Activated naive CD8-positive, alpha-beta T cell treated with anti-CD3 and anti-CD28 coated beads, Interleukin-2, amount 50 U/mL, for 24 hours (primary cell): ENCODE data around the gene LTB.

ENCODE experiments used
- ATAC-seq: fragments of 150-1000 bp; cut with Tn5 transposase; one replicate; pipeline ENCODE4 v1.10.0; 2021
- DNase-seq: peaks from one replicate; pipeline ENCODE4 v3.0.0; 2021
- H3K27ac Mint-ChIP-seq: one replicate; pipeline ENCODE4 v1.8.0; 2021; ENCODE audit warnings: mild to moderate bottlenecking, mixed read lengths
- H3K27me3 Mint-ChIP-seq: one replicate; pipeline ENCODE4 v1.8.0; 2021; ENCODE audit warnings: mixed read lengths
- H3K36me3 Mint-ChIP-seq: one replicate; pipeline ENCODE4 v1.8.0; 2021; ENCODE audit warnings: low read depth, mixed read lengths
- H3K4me1 Mint-ChIP-seq: one replicate; pipeline ENCODE4 v1.8.0; 2021; ENCODE audit warnings: mixed read lengths
- H3K4me3 Mint-ChIP-seq: one replicate; pipeline ENCODE4 v1.8.0; 2021; ENCODE audit warnings: mild to moderate bottlenecking, moderate library complexity, mixed read lengths
- H3K9me3 Mint-ChIP-seq: one replicate; pipeline ENCODE4 v1.8.0; 2021; ENCODE audit warnings: mixed read lengths

The LTB gene

DNA sequence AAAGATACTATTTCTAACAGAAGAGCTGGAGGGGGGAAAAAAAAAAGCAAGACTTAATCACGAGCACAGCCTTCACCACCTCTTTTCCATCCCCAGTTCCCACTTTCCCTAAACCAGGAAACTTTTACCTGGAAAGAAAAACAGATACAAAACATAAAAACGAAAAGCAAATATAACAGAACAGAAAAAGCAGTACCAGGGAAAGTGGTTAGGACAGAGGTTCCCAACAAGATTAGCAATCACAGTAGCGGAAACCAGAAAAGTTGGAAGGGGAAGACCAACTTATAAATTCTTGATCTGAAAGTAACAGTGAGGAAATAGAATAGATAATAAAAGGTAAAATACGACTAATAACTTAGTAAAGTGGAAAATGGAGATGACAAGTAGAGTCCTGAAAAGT is 41.6 kb downstream of the LTB start:
- Mint-ChIP-seq H3K27me3 (no peaks in the 10 kb centered on the region), H3K36me3 (peaks cover 57% of the 10 kb centered on the region), H3K27ac (peak overlapping the region; percentile 94), H3K4me1 (peaks cover 59% of the 10 kb centered on the region), H3K4me3 (peak overlapping the region; percentile 81), H3K9me3 (no peaks in the 10 kb centered on the region)
- ATAC-seq (no peak), DNase-seq (no peak)

DNA sequence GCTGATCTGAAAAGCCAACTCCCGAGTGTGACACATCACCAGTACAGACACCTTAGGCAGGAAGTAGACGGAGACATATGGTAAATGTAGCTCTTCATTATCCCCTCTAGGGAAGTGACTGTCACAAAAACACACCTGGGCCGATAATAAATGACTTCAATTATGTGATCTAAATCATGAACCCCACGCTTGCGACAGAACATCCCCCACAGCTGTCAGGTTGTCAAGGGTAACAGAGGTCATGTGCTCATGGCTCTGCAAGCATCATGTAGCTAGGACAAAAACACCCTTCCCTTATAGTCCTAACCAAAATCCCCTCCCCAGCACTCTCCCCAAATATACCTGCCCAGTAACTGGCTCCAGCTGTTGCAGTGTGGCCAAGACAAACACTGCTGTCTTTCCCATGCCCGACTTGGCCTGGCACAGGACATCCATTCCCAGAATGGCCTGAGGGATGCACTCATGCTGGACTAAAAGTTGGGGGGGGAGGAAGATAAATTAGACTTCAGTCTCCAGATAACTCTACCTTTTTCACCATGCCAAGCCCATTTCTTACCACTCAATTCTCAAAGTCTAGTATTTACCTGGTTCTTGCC is 43.3 kb downstream of the LTB start:
- no peak for ATAC-seq
- peaks cover 61% of the 10 kb centered on the region for H3K4me1 Mint-ChIP-seq
- H3K27me3 Mint-ChIP-seq, result no peaks in the 10 kb centered on the region
- peak overlapping the region; percentile 94 for H3K27ac Mint-ChIP-seq
- peak overlapping the region; percentile 81 for H3K4me3 Mint-ChIP-seq
- H3K36me3 Mint-ChIP-seq, result peaks cover 74% of the 10 kb centered on the region
- H3K9me3 Mint-ChIP-seq, result no peaks in the 10 kb centered on the region
- DNase-seq, result no peak

DNA sequence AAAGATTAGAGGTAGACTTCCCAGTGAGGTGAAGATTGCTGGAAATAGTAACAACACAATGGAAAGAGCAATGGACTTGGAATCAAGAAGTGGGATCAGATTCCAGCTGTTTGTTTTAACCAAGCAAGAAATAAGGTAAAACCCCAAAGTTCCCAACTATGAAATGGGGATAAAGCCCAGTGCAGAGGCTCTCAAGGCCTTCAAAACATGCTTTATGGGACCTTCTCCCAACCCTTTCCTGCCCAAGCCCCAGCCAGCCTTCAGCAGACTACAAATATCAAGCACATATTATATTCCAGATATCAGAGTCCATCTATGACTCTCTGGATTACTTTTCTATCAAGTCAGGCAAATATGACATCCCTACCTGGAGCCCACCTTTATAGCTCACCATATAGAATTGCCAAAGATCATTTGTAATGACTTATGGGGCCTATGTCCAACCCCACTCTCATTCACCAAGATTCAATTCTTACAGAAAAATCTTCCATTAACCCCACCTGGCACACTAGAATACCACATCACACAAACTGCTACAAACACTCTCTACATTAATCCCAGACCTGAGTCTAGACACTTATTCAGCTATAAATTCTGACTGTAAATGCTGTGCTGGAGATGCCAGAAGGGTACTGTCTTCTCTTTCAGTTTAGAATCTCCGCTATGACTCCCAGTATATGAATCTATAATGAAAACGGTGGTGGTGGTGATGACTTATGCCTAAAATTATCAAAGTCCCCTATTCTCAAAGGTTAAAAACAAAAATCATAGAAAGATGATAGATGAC is 46.5 kb downstream of the LTB start:
- peaks cover 54% of the 10 kb centered on the region for H3K4me1 Mint-ChIP-seq
- no peaks in the 10 kb centered on the region for H3K27me3 Mint-ChIP-seq
- peak overlapping the region; percentile 53 for H3K27ac Mint-ChIP-seq
- H3K36me3 Mint-ChIP-seq, result peaks cover 88% of the 10 kb centered on the region
- DNase-seq (no peak), ATAC-seq (peak; percentile 11)
- H3K4me3 Mint-ChIP-seq, result peak overlapping the region; percentile 0
- no peaks in the 10 kb centered on the region for H3K9me3 Mint-ChIP-seq

DNA sequence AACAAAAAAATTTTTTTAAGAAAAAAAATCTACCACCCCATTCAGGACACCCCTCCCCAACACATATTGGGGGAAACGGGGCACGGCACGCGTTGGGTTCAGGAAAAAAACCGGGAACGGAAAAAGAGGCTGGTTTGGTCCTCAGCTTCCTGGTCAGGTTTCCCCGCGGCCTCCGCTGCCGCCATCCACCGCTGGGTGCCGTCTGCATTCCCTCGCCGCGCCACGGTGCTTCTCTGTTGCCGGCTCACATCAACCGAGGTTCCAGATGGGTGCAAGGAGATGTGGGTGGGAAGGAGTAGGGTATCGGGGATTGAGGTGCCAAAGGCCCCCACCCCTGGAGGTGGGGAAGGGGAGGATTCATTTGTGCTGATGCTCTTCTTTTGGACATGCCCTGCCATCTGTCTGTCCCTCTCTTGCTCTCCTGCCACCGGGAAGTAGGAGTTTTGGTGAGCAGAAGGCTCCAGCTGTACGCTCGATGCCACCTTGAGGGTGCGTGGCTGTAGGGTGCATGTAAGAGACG is 47.6 kb downstream of the LTB start:
- no peaks in the 10 kb centered on the region for H3K9me3 Mint-ChIP-seq
- ATAC-seq (no peak), DNase-seq (no peak)
- H3K4me1 Mint-ChIP-seq, result peaks cover 46% of the 10 kb centered on the region
- H3K36me3 Mint-ChIP-seq, result peaks cover 88% of the 10 kb centered on the region
- H3K4me3 Mint-ChIP-seq, result no peak overlapping the region
- H3K27ac Mint-ChIP-seq, result no peak overlapping the region
- no peaks in the 10 kb centered on the region for H3K27me3 Mint-ChIP-seq

DNA sequence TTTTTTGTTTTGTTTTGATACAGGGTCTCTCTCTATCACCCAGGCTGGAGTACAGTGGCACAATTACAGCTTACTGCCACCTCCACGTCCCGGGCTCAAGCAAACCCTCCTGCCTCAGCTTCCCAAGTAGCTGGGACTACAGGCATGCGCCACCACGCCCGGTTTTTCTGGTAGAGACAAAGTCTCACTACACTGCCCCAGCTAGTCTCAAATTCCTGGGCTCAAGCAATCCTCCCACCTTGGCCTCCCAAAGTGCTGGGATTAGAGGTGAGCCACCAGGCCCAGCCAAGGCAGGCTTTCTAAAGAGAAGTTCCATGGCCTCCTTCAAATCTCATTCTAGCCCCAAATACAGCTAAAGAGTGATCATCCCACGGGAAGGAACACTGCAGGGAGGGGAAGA is 48.2 kb downstream of the LTB start:
- H3K27ac Mint-ChIP-seq, result no peak overlapping the region
- DNase-seq, result no peak
- H3K36me3 Mint-ChIP-seq, result peaks cover 84% of the 10 kb centered on the region
- H3K4me3 Mint-ChIP-seq, result no peak overlapping the region
- ATAC-seq, result no peak
- no peaks in the 10 kb centered on the region for H3K27me3 Mint-ChIP-seq
- H3K4me1 Mint-ChIP-seq, result peaks cover 40% of the 10 kb centered on the region
- H3K9me3 Mint-ChIP-seq, result no peaks in the 10 kb centered on the region

DNA sequence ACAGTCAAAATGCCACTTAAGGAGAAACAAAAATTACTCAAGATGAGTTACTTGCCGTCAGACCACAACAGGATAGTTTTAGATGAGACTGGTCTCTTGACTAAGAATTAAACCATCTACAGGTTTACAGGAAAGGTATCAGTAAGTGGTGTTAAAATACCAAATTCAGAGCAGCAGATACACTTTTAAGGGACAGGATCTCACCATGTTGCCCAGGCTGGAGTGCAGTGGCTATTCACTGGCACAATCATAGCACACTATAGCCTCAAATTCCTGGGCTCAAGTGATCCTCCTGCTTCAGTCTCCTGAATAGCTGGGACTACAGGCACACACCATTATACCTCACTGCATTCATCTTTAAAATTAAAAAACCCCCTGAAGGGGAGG is 48.8 kb downstream of the LTB start:
- no peak for ATAC-seq
- peaks cover 78% of the 10 kb centered on the region for H3K36me3 Mint-ChIP-seq
- DNase-seq, result no peak
- H3K27ac Mint-ChIP-seq, result peak overlapping the region; percentile 59
- peaks cover 34% of the 10 kb centered on the region for H3K4me1 Mint-ChIP-seq
- no peaks in the 10 kb centered on the region for H3K27me3 Mint-ChIP-seq
- no peaks in the 10 kb centered on the region for H3K9me3 Mint-ChIP-seq
- no peak overlapping the region for H3K4me3 Mint-ChIP-seq

DNA sequence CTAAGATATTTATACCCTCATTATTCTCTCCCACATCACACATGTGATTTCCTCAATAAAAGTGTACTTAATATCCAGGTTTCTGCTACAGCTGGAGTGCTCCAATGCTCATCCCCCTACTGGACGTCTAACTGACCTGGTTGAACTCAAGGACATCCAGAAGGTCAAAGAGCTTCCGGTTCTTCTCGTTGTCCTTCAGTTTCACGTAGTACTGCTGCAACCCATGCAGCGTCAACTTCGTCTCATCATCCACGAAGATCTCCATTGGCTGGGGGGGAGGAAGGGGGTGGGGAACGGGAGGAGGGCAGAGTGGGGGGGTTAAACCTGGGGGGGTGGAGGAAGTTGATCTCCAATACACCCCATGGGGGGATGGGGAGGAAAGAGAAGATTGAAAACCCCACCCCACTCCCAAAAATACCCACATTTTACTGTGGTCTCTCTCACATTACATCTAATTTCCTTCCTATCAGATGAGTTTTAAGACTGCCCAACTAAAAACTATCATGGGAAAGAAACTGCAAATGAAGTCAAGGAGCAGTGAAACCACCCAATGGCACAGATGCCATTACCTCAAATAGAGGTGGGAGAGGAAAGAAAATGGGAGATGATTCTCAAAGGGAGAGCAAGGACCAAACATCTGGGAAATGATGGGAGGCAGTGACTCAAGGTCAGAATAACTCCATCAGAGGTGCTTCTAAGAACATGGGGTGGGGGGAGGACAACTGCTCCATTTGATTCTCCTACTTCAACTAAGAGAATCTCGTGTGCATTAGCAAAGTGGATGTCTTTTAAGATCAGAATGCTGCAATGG is 49.4 kb downstream of the LTB start:
- H3K36me3 Mint-ChIP-seq, result peaks cover 74% of the 10 kb centered on the region
- H3K27me3 Mint-ChIP-seq, result no peaks in the 10 kb centered on the region
- no peak for DNase-seq
- ATAC-seq, result no peak
- H3K4me1 Mint-ChIP-seq, result peaks cover 30% of the 10 kb centered on the region
- no peak overlapping the region for H3K4me3 Mint-ChIP-seq
- H3K9me3 Mint-ChIP-seq, result no peaks in the 10 kb centered on the region
- peak overlapping the region; percentile 59 for H3K27ac Mint-ChIP-seq

DNA sequence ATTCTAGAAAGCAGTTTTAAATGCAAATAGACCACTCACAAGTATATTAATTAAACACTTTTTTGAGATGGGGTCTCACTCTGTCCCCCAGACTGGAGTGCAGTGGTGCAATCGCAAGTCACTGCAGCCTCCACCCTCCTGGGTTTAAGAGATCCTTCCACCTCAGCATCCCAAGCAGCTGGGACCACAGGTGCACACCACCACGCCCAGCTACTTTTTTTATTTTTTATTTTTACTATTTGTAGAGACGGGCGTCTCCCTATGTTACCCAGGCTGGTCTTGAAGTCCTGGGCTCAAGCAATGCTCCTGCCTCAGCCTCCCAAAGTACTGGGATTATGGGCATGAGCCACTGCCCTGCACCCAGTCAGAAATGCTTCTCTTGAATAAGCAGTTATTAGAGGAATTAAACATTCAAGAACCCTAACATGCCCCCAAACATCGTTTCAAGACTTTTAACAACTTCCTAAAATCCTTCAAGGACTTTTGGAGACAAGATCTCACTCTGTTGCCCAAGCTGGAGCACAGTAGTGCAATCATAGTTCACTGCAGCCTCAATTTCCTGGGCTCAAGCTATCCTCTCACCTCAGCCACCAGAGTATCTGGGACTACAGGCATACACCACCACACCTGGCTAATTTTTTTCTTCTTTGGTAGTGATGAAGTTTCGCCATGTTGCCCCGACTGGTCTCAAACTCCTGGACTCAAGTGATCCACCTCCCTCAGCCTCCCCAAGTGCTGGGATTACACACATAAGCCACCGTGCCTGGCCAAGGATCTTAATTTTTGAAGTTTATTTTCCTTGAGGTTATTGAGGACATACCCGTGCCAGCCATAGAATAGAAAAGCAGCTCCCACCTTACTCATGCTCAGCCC is 50.2 kb downstream of the LTB start:
- H3K27ac Mint-ChIP-seq, result peak overlapping the region; percentile 29
- no peaks in the 10 kb centered on the region for H3K9me3 Mint-ChIP-seq
- DNase-seq (no peak), ATAC-seq (no peak)
- no peaks in the 10 kb centered on the region for H3K27me3 Mint-ChIP-seq
- no peak overlapping the region for H3K4me3 Mint-ChIP-seq
- peaks cover 69% of the 10 kb centered on the region for H3K36me3 Mint-ChIP-seq
- H3K4me1 Mint-ChIP-seq, result peaks cover 25% of the 10 kb centered on the region

DNA sequence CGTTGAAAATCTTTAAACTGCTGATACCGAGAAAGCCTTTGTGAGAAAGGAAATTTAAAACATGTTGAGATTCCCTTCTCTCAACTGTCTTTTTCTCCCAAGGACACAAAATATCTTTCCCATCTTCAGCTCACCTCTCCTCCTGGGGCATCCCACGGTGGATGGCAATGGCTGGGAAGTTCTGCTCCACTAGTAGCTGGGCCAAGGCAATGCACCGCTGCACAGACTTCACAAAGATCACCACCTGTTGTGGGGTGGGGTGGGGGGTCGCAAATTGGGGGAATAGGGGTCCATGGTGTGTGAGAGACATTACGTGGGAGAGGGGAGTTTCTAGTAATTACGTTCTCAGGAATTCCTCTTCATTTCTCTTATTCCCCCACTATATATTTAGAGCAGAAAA is 51.1 kb downstream of the LTB start:
- Mint-ChIP-seq H3K4me1 (peaks cover 19% of the 10 kb centered on the region), H3K36me3 (peaks cover 62% of the 10 kb centered on the region), H3K27me3 (no peaks in the 10 kb centered on the region), H3K27ac (no peak overlapping the region), H3K4me3 (no peak overlapping the region), H3K9me3 (no peaks in the 10 kb centered on the region)
- ATAC-seq (no peak), DNase-seq (no peak)

DNA sequence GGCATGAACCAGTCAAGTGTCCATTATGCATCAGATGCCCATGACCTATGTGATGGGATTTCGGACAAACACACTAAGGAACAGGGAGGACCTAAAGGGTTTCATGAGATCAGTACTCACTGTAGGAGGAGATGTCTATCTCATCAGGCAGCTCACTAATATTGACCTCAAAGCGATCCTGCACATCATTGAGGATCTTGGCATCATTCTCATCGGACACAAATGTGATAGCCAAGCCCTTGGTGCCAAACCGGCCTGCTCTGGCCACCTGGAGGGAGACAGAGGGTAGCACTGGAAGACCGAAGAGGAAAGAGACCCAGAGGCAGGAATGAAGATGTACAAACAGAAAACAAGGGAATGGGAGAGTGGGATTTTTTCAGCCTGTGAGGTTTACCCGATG is 51.6 kb downstream of the LTB start:
- Mint-ChIP-seq H3K9me3 (no peaks in the 10 kb centered on the region), H3K4me3 (no peak overlapping the region), H3K27me3 (no peaks in the 10 kb centered on the region), H3K4me1 (peaks cover 14% of the 10 kb centered on the region), H3K36me3 (peaks cover 57% of the 10 kb centered on the region), H3K27ac (no peak overlapping the region)
- DNase-seq (no peak), ATAC-seq (no peak)
